Measurements from ENCODE around the gene KHDC3L. TPM values are rescaled to one million over a fixed set of nuclear protein-coding genes. Genes with fewer than 3 reads are reported as not detected.

Gene KHDC3L
- total RNA-seq, 1 donor from 2014 or later: not detected

- no peak for DNase-seq (ENCODE audit: low read depth)
- no peak for TF ChIP-seq CTCF (conservative IDR thresholded peaks at IDR 0.05; ENCODE audit: low read depth, low read length)
- peak within 1 kb of the TSS; percentile 32 for H3K4me3 ChIP-seq (ENCODE audit: low read depth, low read length)
Measured at GRCh38 chr6:73394577-73395354, 32.3 kb downstream of the KHDC3L start, which contains the start of gene DDX43. DDX43 (plus strand) TSS chr6:73394828; CDS start chr6:73394906, 78 bp downstream.

- no peak for DNase-seq (ENCODE audit: low read depth)
- TF ChIP-seq CTCF (conservative IDR thresholded peaks at IDR 0.05; ENCODE audit: low read depth, low read length): no peak
- no peak overlapping the region for H3K4me3 ChIP-seq (ENCODE audit: low read depth, low read length)
Measured at GRCh38 chr6:73395875-73396274, 33.4 kb downstream of the KHDC3L start.

- no peak for DNase-seq (ENCODE audit: low read depth)
- TF ChIP-seq CTCF (conservative IDR thresholded peaks at IDR 0.05; ENCODE audit: low read depth, low read length): no peak
- no peak overlapping the region for H3K4me3 ChIP-seq (ENCODE audit: low read depth, low read length)
Measured at GRCh38 chr6:73400656-73401055, 38.2 kb downstream of the KHDC3L start.

GRCh38 chr6:73409395-73409794, 46.9 kb downstream of the KHDC3L start:
- no peak for DNase-seq (ENCODE audit: low read depth)
- no peak overlapping the region for H3K4me3 ChIP-seq (ENCODE audit: low read depth, low read length)
- no peak for TF ChIP-seq CTCF (conservative IDR thresholded peaks at IDR 0.05; ENCODE audit: low read depth, low read length)

GRCh38 chr6:73413102-73413501, 50.6 kb downstream of the KHDC3L start:
- H3K4me3 ChIP-seq (ENCODE audit: low read depth, low read length): no peak overlapping the region
- DNase-seq (ENCODE audit: low read depth): no peak
- no peak for TF ChIP-seq CTCF (conservative IDR thresholded peaks at IDR 0.05; ENCODE audit: low read depth, low read length)

Other genes starting within 250 kb of the KHDC3L start
- gene KHDC1L, start 137.2 kb upstream of the KHDC3L start, total RNA-seq: not detected in 2 replicates
- gene KHDC1, start 99.5 kb upstream of the KHDC3L start, total RNA-seq: 2.3 and 5.0 TPM in 2 replicates
- gene DPPA5, start 8.4 kb upstream of the KHDC3L start, total RNA-seq: not detected in 2 replicates
- not detected in 2 replicates for gene OOEP, start 7.2 kb downstream of the KHDC3L start, total RNA-seq
- 1.8 and 2.2 TPM in 2 replicates for gene DDX43, start 32.2 kb downstream of the KHDC3L start, total RNA-seq
- gene CGAS, start 89.6 kb downstream of the KHDC3L start, total RNA-seq: 9.1 and 18.2 TPM in 2 replicates
- gene MTO1, start 99.1 kb downstream of the KHDC3L start, total RNA-seq: 23.5 and 26.8 TPM in 2 replicates
- gene EEF1A1, start 158.4 kb downstream of the KHDC3L start, total RNA-seq: 9,761 and 15,338 TPM in 2 replicates

All from epithelial cell of proximal tubule (primary cell).